NCI-H524 treated with DMSO at 0.1 percent for 48 hours (cell line): ENCODE measurements around the gene DNAJC2.
"Not testable (repeated sequence)": the region's sequence is repeated elsewhere in the genome, so short reads cannot be mapped to it uniquely, and the experiment has no call there.

Experiments
- DNase-seq: peaks from one replicate; lab custom pipeline; 2025; lab: John Stamatoyannopoulos, UW

DNAJC2 gene

DNA sequence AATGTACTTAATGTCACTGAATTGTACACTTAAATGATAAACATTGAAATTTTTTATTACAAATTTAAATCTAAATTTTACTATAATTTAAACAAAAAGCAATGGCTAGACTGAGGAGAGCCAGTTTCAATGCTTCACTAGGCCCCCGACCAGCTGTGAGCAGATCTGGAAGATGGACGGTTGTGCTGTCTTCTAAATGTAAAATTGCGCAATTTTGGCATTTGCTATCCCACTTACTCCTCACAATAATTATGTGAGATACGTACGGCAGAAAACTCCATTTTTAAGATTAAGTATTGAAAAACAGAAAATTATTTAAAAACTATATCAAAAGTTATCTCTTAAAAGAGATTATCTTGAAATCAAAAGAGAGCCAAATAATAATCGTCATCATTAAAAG lies 71.2 kb downstream of the DNAJC2 start:
- not testable (repeated sequence) for DNase-seq

DNA sequence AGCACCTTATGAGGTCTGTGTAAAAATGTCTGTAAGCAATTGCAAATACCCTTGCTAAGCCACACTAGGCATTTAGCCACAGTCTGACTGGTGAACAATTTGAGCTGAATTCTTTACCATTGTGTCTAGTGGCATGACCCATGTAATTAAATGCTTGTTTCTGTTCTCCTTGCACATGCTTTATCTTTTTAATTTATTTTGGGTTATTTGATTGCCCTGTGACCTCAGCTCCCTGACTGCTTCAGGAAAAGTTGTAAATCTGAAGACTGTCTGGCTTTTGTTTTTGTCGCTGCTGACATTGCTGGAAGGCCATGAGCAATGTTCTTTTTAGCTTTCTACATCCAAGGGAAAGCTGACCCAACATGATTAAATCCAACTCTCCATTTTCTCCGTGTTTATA lies 78.3 kb downstream of the DNAJC2 start:
- not testable (repeated sequence) for DNase-seq

DNA sequence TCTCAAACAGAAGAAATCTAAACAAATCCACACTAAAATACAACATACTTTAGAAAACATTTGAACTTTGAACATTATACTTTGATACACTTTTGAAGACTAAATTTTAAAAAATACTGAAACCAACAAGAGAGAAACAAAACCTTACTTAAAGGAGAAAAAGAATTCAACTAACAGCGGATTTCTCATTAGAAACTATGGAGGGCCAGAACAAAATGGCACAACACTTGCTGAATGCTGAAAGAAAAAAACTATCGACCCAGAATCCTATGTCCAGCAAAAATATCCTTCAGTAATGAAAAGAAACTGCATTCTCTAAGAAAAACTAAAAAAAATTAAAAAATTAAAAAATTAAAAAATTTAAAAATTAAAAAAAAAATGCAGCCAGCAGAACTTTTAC lies 80.5 kb downstream of the DNAJC2 start:
- DNase-seq, result not testable (repeated sequence)
